Astrocyte (in vitro differentiated cells and primary cell): ENCODE measurements around the gene ROBO3. TPM values are rescaled to one million over a fixed set of nuclear protein-coding genes. Genes with fewer than 3 reads are reported as not detected.

Source experiments
- DNase-seq: peaks from one replicate; pipeline ENCODE4 v3.0.0-alpha.2; 2010; ENCODE audit warnings: low read depth
- FAIRE-seq: peaks from 2 replicates; lab custom pipeline; 2011; peaks lifted over from hg19 to GRCh38; lab: Jason Lieb, UNC
- H2AFZ ChIP-seq: 2 replicates; pipeline ENCODE4 v1.6.0; 2012; ENCODE audit warnings: low read depth, low read length, inconsistent platforms
- H3K27ac ChIP-seq: 2 replicates; pipeline ENCODE4 v1.5.1; 2011; ENCODE audit warnings: low read depth, low read length, inconsistent platforms
- H3K27me3 ChIP-seq: 2 replicates; pipeline ENCODE4 v1.6.0; 2011; ENCODE audit warnings: low read length, inconsistent platforms; ENCODE audit not compliant: insufficient read depth
- H3K36me3 ChIP-seq: 2 replicates; pipeline ENCODE4 v1.5.1; 2011; ENCODE audit warnings: low read length, inconsistent platforms; ENCODE audit not compliant: insufficient read depth
- H3K4me1 ChIP-seq: 2 replicates; pipeline ENCODE4 v1.5.1; 2011; ENCODE audit warnings: low read length, inconsistent platforms; ENCODE audit not compliant: insufficient read depth
- H3K4me2 ChIP-seq: 2 replicates; pipeline ENCODE4 v1.6.0; 2012; ENCODE audit warnings: low read length, inconsistent platforms
- H3K4me3 ChIP-seq: 2 replicates; pipeline ENCODE4 v1.5.1; 2011; ENCODE audit warnings: low read depth, mild to moderate bottlenecking, low read length, inconsistent platforms; ENCODE audit not compliant: insufficient read depth
- H3K79me2 ChIP-seq: 2 replicates; pipeline ENCODE4 v1.6.0; 2012; ENCODE audit warnings: mild to moderate bottlenecking, low read length, inconsistent platforms; ENCODE audit not compliant: insufficient read depth
- H3K9ac ChIP-seq: 2 replicates; pipeline ENCODE4 v1.6.0; 2012; ENCODE audit warnings: mild to moderate bottlenecking, low read length, inconsistent platforms
- H3K9me3 ChIP-seq: 2 replicates; pipeline ENCODE4 v1.5.1; 2012; ENCODE audit warnings: low read depth, mild to moderate bottlenecking, low read length, inconsistent platforms; ENCODE audit not compliant: insufficient read depth
- H4K20me1 ChIP-seq: 2 replicates; pipeline ENCODE4 v1.6.0; 2012; ENCODE audit warnings: low read length, inconsistent platforms; ENCODE audit not compliant: insufficient read depth
- H3K27ac Mint-ChIP-seq: one replicate; pipeline ENCODE4 v1.8.0; 2021; ENCODE audit warnings: mild to moderate bottlenecking, mixed read lengths; ENCODE audit not compliant: unreplicated experiment
- H3K27me3 Mint-ChIP-seq: one replicate; pipeline ENCODE4 v1.8.0; 2021; ENCODE audit warnings: low read depth, mixed read lengths; ENCODE audit not compliant: unreplicated experiment
- H3K36me3 Mint-ChIP-seq: one replicate; pipeline ENCODE4 v1.8.0; 2021; ENCODE audit warnings: low read depth, mixed read lengths; ENCODE audit not compliant: unreplicated experiment
- H3K4me1 Mint-ChIP-seq: one replicate; pipeline ENCODE4 v1.8.0; 2021; ENCODE audit warnings: low read depth, mixed read lengths; ENCODE audit not compliant: unreplicated experiment
- H3K4me3 Mint-ChIP-seq: one replicate; pipeline ENCODE4 v1.8.0; 2021; ENCODE audit warnings: mild to moderate bottlenecking, moderate library complexity, mixed read lengths; ENCODE audit not compliant: unreplicated experiment
- H3K9me3 Mint-ChIP-seq: one replicate; pipeline ENCODE4 v1.8.0; 2021; ENCODE audit warnings: mild to moderate bottlenecking, mixed read lengths; ENCODE audit not compliant: unreplicated experiment
- EZH2 ChIP-seq: IDR thresholded peaks from 2 replicates; pipeline ENCODE4 v1.6.1; 2012; ENCODE audit warnings: mild to moderate bottlenecking, low read length, inconsistent platforms; ENCODE audit not compliant: insufficient read depth
- total RNA-seq: library from RNA; stranded (reverse); gene quantifications from 2 replicates; pipeline ENCODE4 v1.2.1, GENCODE V29; 2021
- TF ChIP-seq, protein P1 (sequence below): IDR thresholded peaks from 2 replicates; pipeline ENCODE4 v1.5.1; 2011; ENCODE audit warnings: low read depth, mild to moderate bottlenecking, inconsistent platforms, low read length, moderate library complexity; ENCODE audit not compliant: insufficient read depth

ROBO3 gene
- total RNA-seq, 1 donor from 2014 or later: 12.9 TPM

DNA sequence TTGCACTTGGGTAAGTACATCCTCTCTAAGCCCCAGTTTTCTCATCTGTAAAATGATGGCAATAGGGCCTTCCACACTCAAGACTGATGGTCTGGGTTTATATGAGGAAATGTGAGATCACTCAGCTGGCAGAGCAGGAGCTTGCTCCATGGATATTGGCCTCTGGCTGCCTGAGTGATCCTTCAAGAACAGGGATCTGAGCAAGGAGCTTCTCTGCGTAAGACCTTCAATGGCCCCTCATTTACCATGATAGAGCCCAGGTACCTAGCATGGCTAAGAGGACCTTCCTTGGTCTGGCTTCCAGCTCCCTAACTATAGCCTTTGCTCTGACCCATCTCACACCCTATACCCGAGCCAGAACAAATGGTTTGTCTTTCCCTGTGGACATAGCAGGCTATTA lies 26.9 kb downstream of the ROBO3 start:
- Mint-ChIP-seq H3K9me3 (no peaks in the 10 kb centered on the region), H3K27me3 (peaks cover 52% of the 10 kb centered on the region), H3K4me3 (no peak overlapping the region), H3K36me3 (no peaks in the 10 kb centered on the region), H3K4me1 (peaks cover 10% of the 10 kb centered on the region), H3K27ac (no peak overlapping the region)
- FAIRE-seq (no peak), DNase-seq (no peak)
- Histone ChIP-seq H3K9me3 (no peaks in the 10 kb centered on the region), H3K27ac (no peak overlapping the region), H3K4me3 (no peak overlapping the region), H3K4me2 (no peak overlapping the region), H3K4me1 (peaks cover 11% of the 10 kb centered on the region), H4K20me1 (no peaks in the 10 kb centered on the region), H3K9ac (no peak overlapping the region), H3K36me3 (no peaks in the 10 kb centered on the region), H3K79me2 (no peaks in the 10 kb centered on the region), H2AFZ (no peak overlapping the region), H3K27me3 (no peaks in the 10 kb centered on the region)
- TF ChIP-seq, protein P1, sequence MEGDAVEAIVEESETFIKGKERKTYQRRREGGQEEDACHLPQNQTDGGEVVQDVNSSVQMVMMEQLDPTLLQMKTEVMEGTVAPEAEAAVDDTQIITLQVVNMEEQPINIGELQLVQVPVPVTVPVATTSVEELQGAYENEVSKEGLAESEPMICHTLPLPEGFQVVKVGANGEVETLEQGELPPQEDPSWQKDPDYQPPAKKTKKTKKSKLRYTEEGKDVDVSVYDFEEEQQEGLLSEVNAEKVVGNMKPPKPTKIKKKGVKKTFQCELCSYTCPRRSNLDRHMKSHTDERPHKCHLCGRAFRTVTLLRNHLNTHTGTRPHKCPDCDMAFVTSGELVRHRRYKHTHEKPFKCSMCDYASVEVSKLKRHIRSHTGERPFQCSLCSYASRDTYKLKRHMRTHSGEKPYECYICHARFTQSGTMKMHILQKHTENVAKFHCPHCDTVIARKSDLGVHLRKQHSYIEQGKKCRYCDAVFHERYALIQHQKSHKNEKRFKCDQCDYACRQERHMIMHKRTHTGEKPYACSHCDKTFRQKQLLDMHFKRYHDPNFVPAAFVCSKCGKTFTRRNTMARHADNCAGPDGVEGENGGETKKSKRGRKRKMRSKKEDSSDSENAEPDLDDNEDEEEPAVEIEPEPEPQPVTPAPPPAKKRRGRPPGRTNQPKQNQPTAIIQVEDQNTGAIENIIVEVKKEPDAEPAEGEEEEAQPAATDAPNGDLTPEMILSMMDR: no peak
- no peak for TF ChIP-seq EZH2

DNA sequence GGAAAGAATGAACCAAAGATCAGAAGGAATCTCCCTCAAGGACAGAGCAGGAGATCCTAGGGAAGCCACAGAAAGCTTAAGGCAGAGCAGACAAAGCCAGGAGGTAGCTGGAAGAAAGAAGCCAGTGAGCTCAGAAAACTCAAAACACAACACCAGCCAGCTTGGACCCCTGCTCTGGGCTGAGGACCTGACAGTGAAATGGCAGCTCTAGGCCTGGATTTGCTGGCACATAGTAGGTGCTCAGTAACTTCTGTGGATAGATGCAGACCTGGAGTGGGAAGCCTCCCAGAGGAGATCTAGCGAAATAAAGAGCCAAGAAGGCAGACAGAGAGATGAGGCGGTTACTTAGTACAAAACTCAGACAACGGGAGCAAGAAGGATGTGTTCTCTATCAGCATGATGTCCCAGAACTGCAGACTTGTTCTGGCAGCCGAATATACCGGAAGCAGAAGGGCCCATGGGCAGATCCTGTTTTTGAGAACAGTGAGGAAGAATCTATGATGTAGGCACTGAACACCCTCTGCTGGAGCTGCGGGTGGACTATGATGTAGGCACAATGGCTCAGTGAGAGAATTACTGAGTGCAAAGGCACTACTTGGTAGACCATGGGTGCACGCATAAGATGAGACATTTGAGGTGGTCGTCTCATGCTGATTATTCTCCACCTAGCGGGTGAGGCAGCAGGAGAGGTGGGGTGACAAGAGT lies 27.7 kb downstream of the ROBO3 start:
- Histone ChIP-seq H3K4me2 (no peak overlapping the region), H3K79me2 (no peaks in the 10 kb centered on the region), H3K27ac (no peak overlapping the region), H3K4me3 (no peak overlapping the region), H4K20me1 (no peaks in the 10 kb centered on the region), H3K36me3 (no peaks in the 10 kb centered on the region), H3K9ac (no peak overlapping the region), H3K4me1 (peaks cover 18% of the 10 kb centered on the region), H3K9me3 (no peaks in the 10 kb centered on the region), H3K27me3 (no peaks in the 10 kb centered on the region), H2AFZ (no peak overlapping the region)
- FAIRE-seq (no peak), DNase-seq (no peak)
- no peak overlapping the region for H3K27ac Mint-ChIP-seq
- no peak for TF ChIP-seq EZH2
- TF ChIP-seq, protein P1: no peak
- H3K27me3 Mint-ChIP-seq: peaks cover 49% of the 10 kb centered on the region
- H3K4me3 Mint-ChIP-seq: no peak overlapping the region
- no peaks in the 10 kb centered on the region for H3K9me3 Mint-ChIP-seq
- no peaks in the 10 kb centered on the region for H3K36me3 Mint-ChIP-seq
- peaks cover 16% of the 10 kb centered on the region for H3K4me1 Mint-ChIP-seq

DNA sequence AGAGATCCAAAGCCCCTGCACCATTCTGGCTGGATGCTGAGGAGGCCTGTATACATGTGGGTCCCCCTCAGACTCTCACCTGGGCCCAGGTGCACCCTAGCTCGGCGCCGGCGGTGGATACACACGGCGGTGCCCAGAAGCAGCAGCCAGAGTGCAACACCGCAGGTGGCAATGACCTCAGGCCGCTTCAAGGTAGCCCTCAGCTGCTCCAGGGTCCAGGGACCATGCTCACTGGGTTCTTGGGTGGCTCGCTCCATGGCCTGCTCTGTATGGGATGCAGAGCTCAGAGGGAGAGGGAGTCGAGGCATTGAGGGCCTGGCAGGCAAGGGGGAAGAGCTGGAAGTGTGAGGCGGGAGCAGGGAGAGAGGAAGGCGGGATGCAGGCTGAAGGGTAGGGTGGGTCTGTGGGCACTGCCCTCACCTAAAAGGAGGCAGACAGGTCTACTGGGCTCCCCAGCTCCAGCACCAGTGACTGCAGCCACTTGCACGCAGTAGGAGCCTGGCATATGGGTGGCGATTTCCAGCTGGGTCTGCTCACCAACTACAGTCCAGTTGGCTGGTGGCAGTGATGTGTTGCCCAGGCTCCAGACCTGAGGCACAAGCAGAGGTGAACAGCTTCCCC lies 28.7 kb downstream of the ROBO3 start:
- Histone ChIP-seq H3K36me3 (no peaks in the 10 kb centered on the region), H3K9ac (no peak overlapping the region), H4K20me1 (no peaks in the 10 kb centered on the region), H3K27me3 (no peaks in the 10 kb centered on the region), H3K4me3 (no peak overlapping the region), H3K9me3 (no peaks in the 10 kb centered on the region), H2AFZ (no peak overlapping the region), H3K4me1 (peaks cover 27% of the 10 kb centered on the region), H3K4me2 (no peak overlapping the region), H3K27ac (no peak overlapping the region), H3K79me2 (no peaks in the 10 kb centered on the region)
- no peak for DNase-seq
- H3K4me1 Mint-ChIP-seq: peaks cover 25% of the 10 kb centered on the region
- H3K27ac Mint-ChIP-seq: no peak overlapping the region
- no peak for FAIRE-seq
- H3K4me3 Mint-ChIP-seq: no peak overlapping the region
- H3K36me3 Mint-ChIP-seq: no peaks in the 10 kb centered on the region
- H3K9me3 Mint-ChIP-seq: no peaks in the 10 kb centered on the region
- peaks cover 45% of the 10 kb centered on the region for H3K27me3 Mint-ChIP-seq
- TF ChIP-seq, protein P1: no peak
- no peak for TF ChIP-seq EZH2
